Measurements from ENCODE around the gene CAMLG. TPM values are rescaled to one million over a fixed set of nuclear protein-coding genes. Genes with fewer than 3 reads are reported as not detected.

Gene CAMLG
- total RNA-seq, 2 experiments from 2014 or later = 33.8 to 35.9 TPM

DNA sequence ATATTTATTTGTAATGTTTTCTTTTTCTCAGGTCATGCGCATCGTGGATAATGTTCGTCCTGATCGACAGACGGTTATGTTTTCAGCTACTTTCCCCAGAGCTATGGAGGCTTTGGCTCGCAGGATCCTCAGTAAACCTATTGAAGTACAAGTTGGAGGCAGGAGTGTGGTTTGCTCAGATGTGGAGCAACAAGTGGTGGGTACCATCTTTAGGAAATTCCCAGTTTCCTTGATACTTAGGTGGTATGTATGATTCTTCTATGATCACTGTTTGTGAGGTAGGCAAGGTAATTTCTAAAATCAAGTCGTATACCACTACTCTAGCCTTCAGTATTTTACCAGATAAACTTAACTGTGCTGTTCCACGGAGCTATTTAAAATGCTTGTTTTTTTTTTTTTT lies 56.5 kb downstream of the CAMLG start:
- Mint-ChIP-seq H3K27me3 (no peaks in the 10 kb centered on the region), H3K9me3 (no peaks in the 10 kb centered on the region), H3K4me3 (no peak overlapping the region), H3K36me3 (ENCODE audit: low read depth) (peaks cover 46% of the 10 kb centered on the region), H3K27ac (no peak overlapping the region), H3K4me1 (ENCODE audit: low read depth) (no peaks in the 10 kb centered on the region)
- CTCF ChIA-PET = no interaction called here
- ATAC-seq = no peak
- intact Hi-C loops (cut with micrococcal nuclease) = no loop called here
- no peak for TF ChIP-seq CTCF (IDR thresholded peaks at IDR 0.05)
- no peak for DNase-seq
- POLR2A ChIA-PET = no interaction called here

DNA sequence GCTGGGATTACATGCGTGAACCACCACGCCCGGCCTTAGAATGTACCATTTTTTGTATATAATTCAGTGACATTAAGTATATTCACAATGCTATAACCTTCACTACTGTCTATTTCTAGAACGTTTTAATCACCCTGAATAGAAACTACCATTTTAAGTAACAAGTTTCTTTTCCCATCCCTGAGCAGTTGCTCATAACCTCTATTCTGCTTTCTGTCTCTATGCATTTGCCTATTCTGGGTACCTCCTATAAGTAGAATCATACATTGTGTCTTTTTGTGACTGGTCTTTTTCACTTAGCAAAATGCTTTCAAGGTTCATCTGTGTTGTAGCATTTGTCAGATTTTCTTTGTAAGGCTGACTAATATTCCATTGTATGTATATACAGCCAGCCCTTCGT lies 60.1 kb downstream of the CAMLG start:
- no peak for ATAC-seq
- ChIA-PET CTCF (interaction anchor here (0.8 kb wide), 1 partner anchor 9 kb away, joined by 3 read pairs; no protein-coding TSS in a partner anchor), POLR2A (no interaction called here)
- no peaks in the 10 kb centered on the region for H3K4me1 Mint-ChIP-seq (ENCODE audit: low read depth)
- no peak overlapping the region for H3K4me3 Mint-ChIP-seq
- no peaks in the 10 kb centered on the region for H3K27me3 Mint-ChIP-seq
- peaks cover 42% of the 10 kb centered on the region for H3K36me3 Mint-ChIP-seq (ENCODE audit: low read depth)
- DNase-seq = no peak
- intact Hi-C loops (cut with micrococcal nuclease) = no loop called here
- no peak overlapping the region for H3K27ac Mint-ChIP-seq
- TF ChIP-seq CTCF (IDR thresholded peaks at IDR 0.05) = no peak
- no peaks in the 10 kb centered on the region for H3K9me3 Mint-ChIP-seq

Other genes starting within 250 kb of the CAMLG start
- 10 to 100 TPM; 58.7 to 61.2 TPM for gene JADE2, start 212.9 kb upstream of the CAMLG start, total RNA-seq
- 10 to 100 TPM; 49.7 to 55.4 TPM for gene SAR1B, start 105.7 kb upstream of the CAMLG start, total RNA-seq
- gene SEC24A, start 89.8 kb upstream of the CAMLG start, total RNA-seq = 10 to 100 TPM; 29.3 to 30.5 TPM
- gene DDX46, start 20.2 kb downstream of the CAMLG start, total RNA-seq = 10 to 100 TPM; 60.8 to 67.9 TPM
- 10 to 100 TPM; 24.4 to 25.3 TPM for gene C5orf24, start 107.4 kb downstream of the CAMLG start, total RNA-seq
- 10 to 100 TPM; 17.1 to 26.7 TPM for gene TXNDC15, start 135.8 kb downstream of the CAMLG start, total RNA-seq
- gene PCBD2, start 166.6 kb downstream of the CAMLG start, total RNA-seq = 1 to 10 TPM; 8.1 to 8.8 TPM
- under 1 TPM; 0.31 to 0.32 TPM for gene CATSPER3, start 229.4 kb downstream of the CAMLG start, total RNA-seq